GM18867 (cell line): ENCODE results near the gene APBA2.

ENCODE experiments used
- ATAC-seq: cut with Tn5 transposase; IDR thresholded peaks from one replicate; pipeline ENCODE4 v1.9.1; 2021; ENCODE audit warnings: mild to moderate bottlenecking, moderate library complexity; ENCODE audit not compliant: unreplicated experiment

APBA2 gene

GRCh38 chr15:29053661-29054131, 167.9 kb downstream of the APBA2 start:
- ATAC-seq = no peak

- no peak for ATAC-seq
These were observed 168.6 kb downstream of the APBA2 start for GRCh38 chr15:29054171-29055045.

GRCh38 chr15:29055876-29056275, 170.1 kb downstream of the APBA2 start:
- ATAC-seq = no peak

DNA sequence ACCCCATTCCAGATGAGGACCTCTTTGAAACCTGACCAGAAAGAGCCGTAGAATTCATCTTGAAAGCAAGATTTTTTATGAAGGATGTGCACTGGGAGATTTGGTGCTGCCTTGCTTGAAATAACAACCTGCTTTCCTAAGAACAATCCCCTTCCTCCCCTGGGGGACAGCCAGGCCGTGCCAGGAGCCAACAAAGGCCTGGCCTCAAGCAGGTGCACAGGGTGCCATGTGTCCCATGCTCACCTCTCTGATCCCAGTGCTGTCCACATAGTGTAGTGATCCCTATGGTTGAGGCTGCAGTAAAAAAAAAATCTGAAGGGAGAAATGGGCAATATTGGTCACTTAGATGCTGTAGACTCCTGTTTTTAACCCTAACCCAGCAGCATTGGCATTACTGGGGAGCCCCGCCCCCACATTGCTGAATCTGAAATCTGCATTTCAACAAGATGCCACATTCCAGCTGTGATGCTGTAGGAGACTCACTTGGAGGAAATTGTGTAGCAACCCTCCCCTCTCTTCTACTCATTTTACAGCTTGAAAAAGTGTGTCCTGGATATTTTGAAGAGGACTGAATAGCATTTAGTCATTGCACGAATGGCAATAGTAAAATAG, 171.2 kb downstream of the APBA2 start:
- ATAC-seq = no peak

GRCh38 chr15:29057856-29058255, 172.1 kb downstream of the APBA2 start:
- no peak for ATAC-seq

DNA sequence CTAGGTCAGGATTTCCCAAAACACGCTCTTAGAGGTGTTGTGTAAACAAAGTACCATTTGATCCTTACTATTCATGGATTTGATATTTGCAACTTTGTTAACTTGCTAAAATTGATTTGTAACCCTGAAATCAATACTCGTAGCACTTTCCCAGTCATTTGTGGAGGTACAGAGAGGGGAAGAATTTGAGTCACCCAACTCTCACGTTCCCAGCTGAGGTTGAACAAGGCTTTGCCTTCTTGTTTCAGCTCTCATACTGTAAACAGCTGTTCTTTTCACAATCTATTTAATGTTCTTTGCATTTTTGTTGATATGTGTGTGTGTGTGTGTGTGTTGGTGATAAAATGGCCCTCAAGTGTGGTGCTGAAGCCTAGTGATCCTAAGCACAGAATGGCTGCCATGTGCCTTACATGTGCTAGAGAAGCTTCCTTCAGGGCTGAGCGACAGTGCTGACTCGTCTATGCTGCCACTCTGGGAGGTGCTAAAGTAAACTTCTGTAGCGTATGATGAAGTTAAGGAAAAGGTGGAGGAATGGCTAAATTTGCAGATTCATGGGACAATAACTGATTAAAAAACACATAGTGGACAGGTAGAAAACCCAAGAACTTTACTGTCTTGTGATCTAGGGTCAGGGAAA, 173.2 kb downstream of the APBA2 start:
- no peak for ATAC-seq

- no peak for ATAC-seq
These were observed 174.3 kb downstream of the APBA2 start for GRCh38 chr15:29059871-29060640.

DNA sequence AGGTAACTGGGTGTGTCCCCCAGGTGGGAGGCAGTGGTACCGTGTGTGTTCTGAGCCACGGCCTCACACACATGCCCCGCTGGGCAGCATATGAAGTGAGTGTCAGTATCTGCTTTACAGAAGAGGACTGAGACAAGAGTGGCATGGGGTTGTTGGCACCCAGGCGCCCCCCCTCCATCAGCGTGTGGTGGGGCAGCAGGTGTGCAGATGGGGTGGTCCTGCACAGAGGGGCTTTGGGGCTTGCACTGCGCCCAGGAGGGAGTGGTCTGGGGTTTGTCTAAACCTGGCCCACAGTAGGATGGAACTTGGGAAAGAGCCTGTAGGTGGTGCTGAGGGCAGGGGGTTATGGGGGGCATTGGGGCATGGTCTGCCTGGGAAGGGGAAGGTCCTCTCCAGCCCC, 176.0 kb downstream of the APBA2 start:
- ATAC-seq = no peak

DNA sequence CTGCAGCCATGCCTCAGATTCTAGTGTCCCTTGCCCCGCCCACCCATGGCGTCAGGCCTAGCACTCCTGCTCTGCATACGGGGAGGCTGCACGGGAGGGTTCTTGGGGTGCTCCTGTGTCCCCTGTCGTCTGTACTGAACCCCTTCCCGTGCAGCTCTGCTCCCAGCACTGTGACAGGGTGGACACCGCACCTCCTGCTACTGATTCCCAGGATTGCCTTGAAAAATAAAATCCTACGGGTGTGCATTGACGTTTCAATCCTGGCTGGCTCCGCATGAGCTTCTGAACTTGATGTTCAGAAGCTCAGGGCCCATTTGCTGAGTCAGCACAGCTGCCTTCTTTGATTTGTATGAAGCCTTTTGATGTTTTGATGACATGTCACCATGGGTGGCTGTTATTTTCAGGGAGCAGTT, 176.4 kb downstream of the APBA2 start:
- no peak for ATAC-seq

GRCh38 chr15:29062626-29063025, 176.9 kb downstream of the APBA2 start:
- ATAC-seq = no peak

DNA sequence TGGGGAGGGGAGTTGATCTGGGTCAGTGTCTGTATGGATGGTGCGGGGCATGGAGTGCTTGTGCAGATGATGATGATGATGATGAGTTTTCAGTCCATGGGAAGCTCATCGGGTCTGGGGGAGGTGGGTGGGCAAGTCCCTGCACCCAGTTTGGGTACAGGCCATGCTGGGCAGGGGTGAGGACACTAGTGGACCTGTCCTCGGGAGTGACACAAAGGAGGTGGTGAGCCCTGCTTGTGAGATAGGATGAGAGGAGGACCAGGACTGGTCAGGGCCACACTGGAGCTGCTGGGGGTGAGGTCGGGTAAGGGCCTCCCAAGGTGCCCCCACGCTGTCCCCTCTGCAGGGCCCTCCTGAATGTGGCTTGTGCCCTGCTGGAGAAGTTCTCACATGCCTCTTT, 177.9 kb downstream of the APBA2 start:
- ATAC-seq = no peak

DNA sequence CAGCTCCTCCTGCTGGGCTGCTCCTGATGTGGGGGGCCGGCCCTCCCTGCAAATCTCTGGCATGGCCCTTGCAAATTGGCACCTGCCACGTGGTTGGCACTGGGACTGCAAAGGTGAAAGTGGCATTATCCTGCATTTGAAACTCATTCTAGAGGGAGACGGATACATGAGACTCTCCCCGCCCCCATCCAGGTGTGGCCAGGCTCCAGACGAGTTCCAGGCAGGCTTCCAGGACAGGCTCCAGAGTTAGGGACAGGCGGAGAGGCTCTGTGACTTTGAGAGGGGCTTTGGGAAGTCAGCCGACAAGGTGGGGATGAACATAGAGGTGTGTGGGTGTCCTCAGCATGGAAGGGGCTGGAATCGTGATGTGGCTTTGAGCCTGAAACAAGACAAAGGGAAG, 178.5 kb downstream of the APBA2 start:
- ATAC-seq = no peak

GRCh38 chr15:29064731-29065130, 179.0 kb downstream of the APBA2 start:
- ATAC-seq = no peak

DNA sequence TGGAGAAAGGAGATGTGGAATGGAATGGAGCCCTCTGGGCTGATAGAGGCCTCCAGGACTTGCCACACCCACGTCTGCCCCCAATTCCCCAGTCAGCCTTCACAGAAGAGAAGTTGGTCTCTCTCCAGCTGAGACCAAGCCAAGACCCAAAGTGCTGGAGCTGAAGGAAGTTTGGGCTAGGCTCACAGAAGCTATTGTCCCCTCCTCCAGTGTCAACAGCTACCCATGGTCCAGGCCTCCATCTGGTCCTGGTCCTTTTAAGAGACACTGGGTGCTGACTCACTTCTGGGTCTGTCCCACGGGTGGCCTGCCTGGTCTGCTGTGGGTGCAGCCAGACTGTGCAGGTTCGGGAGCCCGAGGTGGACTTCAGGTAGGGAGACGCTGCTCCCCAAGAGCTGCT, 179.8 kb downstream of the APBA2 start:
- ATAC-seq = no peak

- no peak for ATAC-seq
These were observed 180.5 kb downstream of the APBA2 start for GRCh38 chr15:29066310-29066709.

- no peak for ATAC-seq
These were observed 181.1 kb downstream of the APBA2 start for GRCh38 chr15:29066838-29067237.

DNA sequence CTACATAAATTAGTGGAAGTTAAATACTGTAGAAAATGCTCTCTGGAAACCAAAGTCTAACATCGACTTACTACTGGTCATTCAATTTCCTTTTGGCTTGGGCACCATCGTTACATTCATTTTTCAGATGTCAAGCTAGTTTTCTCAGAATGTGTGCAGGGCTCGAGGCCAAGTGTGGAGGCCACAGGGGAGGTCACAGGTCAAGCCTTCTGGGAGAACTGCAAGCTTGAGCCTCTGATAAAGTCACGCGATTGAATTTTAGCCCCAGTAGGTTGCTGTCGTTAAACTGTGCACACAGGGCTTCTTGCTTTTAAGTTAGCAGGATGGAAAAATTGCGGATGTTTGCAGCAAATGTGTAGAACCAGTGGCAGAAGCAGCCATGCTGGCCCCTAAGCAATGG, 182.2 kb downstream of the APBA2 start:
- ATAC-seq = no peak

- ATAC-seq = no peak
These were observed 184.9 kb downstream of the APBA2 start for GRCh38 chr15:29070471-29071231.

- ATAC-seq = no peak
These were observed 185.6 kb downstream of the APBA2 start for GRCh38 chr15:29071232-29071881.

- no peak for ATAC-seq
These were observed 186.1 kb downstream of the APBA2 start for GRCh38 chr15:29071882-29072273.
